ENCODE measurements around the gene TRAIP.
"Not testable (repeated sequence)": the region's sequence is repeated elsewhere in the genome, so short reads cannot be mapped to it uniquely, and the experiment has no call there.

The TRAIP gene

DNA sequence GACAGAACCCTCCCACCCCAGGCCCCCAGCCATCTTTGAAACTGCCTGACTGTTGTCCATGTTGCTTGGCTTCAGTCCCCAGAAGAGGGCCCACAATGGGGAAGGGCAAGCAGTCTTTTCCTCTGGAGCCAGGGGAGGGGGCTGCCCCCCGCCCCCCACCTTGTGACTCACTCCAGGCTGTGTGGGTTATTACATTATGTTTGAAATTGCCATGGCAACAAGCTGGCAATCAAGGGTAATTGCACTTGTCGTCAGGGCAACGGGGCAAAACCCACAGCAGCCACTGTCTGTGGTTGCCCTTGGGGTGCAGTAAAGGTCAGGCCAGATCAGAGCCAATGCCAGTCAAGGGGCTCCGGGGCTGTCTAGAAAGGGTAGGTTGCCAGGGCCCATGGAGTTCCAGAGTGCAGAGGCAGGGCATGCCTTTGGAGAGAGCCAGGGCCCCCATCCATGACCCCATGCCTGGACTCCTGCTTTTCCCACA, 16.5 kb upstream of the TRAIP start:
- no peak for DNase-seq

DNA sequence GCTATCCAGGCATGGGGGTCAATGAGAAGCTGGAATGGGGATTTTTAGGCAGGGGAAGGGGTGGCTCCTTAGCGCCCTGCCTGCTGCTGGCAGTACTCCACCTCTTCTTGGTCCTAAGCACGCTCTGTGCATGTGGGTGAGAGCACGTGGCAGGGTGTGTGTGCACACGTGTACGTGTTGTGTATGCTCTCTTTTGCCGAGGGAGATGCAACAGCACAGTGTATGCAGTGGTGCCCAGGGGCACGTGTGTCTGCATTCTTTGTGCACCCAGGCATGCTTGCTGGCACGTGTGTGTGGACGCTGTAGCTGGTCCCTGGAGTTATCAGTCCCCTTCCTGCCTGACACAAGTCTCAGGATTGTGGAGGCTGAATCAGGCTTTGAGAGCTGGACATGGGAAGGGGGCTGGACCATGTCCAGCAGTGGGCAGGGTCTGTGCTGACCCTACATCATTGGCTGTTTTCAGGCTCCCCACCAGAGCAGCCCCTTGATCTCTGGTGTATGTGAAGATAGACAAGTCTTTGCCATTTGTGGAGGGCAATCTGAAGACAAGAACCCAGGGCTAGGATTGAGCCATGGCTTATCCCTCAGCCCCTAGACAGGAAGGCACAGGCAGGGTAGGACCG, 15.3 kb upstream of the TRAIP start:
- no peak for DNase-seq

DNA sequence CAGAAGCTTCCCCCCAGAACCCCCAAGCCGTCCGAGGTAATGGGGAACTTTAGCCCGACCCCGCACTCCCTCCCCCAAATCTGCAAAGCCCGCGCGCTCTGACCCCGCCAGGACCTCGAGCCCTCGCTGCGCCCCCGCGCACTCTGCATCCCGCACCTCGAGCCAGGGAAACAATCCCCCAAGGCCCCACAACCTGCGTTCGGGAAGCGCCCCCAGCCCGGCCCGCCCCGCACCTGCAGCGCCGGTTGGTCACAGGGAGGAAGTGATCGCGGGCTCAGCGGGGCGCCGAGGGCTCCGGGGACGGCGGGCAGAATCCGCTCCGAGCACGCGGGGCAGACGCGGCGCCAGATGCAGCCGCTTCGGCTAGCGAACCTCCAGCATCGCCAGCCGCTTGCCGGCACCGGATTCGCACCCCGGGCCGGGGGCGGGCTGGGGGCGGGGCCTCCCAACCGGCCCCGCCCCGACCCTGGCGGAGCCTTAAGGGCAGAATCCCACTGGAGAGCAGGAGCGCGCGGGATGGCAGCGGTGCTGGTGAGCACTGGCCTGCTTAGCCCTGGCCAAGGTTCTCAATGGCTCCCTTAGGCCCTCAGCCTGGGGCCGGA, 13.3 kb upstream of the TRAIP start, which contains the start of gene CAMKV:
Gene CAMKV, minus strand, starts transcription at position 382 of the 602 bp plus-strand sequence. CDS start 7,518 bp downstream, outside the sequence.
- no peak for DNase-seq

DNA sequence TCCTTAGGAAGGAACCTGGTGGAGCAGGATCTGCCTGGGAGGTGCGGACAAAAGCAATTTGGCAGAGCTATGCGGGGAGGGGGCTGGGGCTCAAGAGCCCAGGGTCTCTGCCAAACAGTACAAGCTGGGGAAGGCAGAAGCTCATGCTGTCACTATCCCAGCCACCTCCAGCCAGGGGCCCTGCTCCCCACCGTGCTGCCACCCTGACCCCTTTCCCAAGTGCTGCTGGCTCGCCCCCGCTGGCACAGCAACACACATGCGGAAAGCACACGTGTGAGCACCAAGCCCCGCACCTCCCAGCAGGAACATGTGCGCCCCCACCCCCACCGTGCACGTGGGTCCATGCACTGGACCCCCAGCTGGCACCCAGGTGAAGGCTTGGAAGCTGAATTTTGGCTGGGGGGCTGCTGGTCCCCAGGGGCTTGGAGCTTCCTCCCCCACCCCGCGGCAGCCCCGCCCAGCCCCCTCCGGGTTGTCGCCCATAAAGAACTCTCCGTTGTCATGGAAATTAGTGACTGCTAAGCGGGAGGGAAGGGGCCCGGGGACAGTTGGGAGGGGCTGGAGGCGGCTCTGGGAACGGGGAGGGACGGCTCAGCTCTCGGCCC, 12.6 kb upstream of the TRAIP start:
- peak; percentile 2 for DNase-seq

DNA sequence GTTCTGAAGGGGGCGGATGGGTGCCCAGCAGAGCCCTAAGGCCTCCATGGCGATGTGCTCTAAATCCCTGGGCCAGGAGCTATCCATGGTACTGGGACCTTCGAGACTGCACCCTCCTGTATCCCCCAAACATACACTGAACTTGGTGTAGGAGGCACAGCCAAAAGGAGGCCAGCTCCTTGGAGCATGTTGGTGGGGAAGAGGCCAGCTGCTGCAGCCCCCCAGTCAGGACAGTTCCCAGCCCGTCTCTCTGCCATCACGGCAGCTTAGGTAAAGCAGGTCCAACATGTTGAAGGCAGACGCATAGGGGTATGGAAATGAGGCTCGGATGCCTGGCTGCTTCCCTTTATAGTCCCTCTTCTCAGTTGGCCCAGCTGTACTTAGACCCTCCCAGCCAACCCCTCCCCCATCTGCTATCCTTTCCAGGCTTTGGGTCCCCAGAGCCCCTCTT, 11.5 kb upstream of the TRAIP start:
- no peak for DNase-seq

DNA sequence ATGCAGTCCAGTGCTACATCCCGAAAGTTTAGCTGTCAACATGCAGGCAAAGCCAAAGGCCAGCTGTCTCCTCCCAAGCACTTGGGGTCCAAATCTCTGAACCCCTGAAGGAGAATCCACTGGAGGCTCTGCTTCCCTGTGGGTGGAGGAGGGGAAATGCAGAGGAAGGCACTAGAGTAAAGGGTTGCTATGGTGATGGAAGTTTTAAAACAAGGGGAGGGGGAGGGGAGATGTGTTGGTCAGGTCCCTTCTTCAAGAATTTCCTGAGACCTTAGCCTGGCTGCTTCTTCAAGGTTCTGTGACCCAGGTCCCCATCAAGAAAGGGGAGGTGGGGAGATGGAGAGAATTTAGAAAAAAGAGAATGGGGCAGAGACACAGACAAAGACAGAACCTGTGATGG, 11.0 kb upstream of the TRAIP start:
- no peak for DNase-seq

DNA sequence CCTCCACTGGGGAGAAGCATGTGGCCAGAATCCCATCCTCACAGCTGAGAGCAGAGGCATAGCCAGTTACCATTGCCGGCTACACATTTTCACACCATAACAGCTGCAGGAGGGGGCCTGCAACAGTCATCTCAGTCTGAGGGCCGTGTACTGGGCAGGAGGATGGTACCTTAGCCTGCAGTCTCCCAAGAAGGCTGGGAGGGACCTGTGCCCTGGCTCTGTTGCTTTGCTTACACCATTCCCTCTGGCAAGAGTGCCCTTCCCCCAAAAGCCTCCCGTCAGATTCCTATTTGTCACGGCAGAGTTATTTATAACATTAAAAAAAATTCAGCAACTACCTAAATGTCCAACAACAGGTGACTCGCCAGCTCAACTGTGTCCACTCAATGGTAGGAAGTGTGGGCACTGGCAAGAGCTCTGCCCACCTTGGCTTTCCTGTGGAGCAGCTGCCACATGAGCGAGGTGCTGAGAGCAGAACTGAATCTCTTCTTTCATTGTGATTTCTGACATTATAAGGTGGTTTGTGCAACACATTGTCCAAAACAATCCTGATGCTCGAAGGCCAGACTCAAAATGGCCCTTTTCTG, 8.9 kb upstream of the TRAIP start:
- DNase-seq: no peak

DNA sequence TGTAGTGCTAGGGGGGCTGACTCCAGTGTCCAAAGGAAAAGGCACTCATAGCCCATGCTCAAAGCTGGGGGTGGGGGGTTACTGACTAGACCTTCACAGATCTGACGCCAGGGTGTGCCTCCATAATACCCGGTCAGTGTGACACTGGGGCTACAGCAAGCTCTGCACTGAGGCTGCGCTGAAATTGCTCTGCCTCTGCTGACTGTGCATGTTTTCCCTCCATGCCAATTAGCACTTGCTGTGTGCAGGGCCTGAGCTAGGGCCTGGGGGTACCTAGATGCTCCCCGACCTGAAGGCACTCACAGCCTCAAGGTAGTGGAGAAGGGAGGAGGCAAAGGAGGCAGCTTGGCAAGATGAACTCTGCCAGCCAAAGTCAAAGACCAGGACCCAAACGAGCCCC, 8.1 kb upstream of the TRAIP start:
- no peak for DNase-seq

DNA sequence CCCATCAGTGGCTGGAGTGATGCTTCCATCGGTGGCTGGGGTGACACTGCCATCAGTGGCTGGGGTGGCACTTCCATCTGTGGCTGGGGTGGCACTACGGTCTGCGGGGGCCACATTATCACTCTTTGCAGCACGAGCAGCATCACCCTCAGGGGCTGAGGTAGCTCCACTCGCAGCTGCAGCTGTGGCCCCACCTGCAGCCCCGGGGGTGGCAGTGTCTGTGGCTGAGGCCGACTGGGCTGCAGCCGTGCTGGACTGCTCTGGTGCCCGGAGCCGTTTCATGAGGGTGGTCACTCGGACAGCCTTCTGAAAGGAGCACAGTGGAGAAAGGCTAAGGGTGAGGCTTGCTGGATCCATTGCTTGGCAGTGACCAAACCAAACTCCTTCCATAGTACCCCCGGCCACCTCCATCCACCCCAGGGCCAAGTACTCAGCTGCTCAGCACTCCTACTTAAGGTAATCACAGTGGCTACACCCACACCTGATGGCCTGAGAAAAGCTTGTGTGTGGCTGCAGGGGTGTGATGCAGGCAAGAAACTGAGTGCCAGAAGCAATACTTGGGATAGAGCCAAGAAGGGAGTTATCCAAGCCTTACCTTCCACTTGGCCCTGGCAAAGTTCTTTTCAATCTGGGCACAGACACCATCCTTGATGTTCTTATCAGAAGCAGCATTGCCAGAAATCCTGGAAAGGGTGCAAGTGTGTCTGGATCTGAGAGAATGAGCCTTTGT, 3.4 kb upstream of the TRAIP start:
- no peak for DNase-seq

DNA sequence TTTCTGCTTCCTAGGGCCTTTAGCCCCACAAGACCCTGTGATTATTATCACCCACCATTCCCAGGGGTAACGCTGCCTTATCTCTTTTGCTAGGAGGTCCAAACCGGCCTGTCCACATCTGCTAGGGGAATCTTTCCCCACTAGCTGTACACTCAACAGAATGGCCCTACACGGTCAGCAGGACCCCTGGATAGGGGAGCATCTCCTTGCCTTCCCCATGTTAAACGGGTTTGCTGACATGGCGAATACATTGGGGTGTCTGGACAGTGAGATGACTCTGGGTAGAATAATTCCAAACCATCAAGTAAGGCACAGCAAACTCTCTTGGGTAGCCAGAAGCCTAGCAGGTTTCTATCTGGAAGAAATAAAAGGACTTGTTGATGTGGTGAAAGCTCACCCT, 702 bp downstream of the TRAIP start:
- no peak for DNase-seq

DNA sequence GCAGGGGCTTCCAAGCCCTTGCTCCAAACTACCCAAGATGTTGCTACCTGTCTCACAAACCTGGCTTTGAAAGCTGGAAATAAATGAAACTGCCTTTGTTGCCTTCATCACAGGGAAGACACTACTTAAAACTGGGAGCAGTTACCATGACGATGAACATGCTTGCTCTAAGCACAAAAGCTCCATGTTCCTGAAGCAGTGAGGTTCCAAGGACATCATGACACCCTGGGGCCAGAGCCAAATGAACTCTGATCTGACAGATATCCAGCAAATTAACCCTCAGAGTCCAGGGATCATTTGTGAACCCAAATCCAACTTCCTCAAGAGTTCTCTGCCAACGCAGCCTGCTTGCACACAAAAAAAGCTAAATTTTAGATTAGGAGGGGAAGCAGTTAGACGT, 10.7 kb downstream of the TRAIP start:
- no peak for DNase-seq

DNA sequence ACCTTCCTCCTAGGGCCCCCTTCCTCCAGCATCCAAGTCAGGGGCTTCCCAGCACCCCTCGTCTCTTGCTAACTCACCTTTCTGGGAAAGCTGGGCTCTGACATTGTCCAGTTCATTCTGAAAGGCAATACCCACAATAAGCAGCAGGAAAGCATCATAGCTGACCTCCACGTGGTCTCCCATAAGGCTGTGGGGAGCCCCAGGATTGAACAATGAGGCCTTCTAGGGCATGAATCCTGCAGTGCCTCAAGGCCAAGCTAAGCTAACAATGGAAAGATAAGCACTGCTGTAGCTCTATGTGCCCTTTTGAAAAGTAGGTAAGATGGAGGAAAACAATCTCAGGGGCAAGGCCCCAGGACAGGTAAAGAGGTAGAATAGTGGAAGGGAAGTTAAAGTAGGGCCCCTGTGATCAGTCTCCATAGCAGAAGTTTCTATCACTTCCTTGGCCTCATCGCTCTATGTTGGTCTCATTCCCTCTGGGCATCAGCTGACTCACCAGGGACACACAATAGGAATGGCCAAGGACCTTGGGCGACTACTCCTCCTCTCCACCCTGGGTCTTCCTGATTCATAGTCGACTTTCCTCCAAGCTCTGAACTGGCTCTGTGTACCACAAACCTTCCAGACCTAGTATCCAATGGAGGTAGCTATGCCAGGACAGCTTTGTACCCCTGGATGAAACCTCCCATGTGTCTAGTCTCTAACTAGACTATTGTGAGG, 11.7 kb downstream of the TRAIP start:
- DNase-seq: no peak

DNA sequence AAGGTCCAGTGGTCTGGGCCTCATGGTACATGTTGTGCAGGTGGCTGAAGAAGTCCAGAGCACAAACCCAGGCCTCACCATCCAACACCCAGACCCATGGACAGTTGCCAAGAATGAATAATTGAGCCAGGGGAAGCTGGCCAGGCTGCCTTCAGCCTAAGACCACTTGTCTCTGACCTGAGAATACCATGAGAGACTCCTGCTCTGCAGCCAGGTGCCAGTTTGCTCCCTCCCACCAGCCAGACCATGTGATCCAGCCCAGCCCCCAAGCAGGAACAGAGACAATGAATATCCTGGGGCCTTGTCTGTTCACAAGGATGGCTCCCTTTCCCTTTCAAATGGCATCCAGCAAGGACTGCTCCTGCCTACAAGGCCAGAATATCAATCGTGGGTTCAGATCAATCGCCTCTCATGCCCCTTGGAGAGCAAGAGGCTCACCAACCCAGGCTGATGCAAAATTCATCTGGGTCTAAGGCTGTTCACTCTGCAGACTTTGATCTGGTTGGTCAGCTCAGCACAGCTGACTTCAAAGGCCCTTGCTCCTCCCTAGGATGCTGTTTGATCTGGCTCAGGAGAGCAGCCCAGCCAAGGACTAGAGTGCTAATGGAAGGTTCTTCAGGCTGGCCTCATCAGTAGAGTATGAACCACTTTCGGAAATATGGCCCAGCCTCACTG, 13.4 kb downstream of the TRAIP start:
- DNase-seq: no peak

DNA sequence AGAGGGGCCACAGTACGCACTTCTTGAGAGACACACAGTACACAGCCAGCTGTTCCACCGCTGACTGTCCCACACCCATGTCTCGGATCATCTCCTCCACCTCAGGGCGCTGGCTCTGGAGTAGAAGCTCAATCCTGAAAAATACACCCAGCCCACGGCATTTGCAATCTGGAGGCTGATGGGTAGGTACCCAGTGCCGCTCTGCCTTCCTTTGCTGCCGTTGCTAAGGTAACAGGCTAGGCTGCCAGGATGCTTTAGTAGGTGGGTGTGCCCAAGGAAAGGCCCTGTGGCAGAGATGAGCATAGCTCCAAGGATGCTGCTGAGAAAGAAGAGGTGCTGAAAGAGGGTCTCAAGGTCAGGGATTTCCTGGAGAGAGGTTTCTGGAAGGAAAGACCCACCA, 14.6 kb downstream of the TRAIP start:
- no peak for DNase-seq

DNA sequence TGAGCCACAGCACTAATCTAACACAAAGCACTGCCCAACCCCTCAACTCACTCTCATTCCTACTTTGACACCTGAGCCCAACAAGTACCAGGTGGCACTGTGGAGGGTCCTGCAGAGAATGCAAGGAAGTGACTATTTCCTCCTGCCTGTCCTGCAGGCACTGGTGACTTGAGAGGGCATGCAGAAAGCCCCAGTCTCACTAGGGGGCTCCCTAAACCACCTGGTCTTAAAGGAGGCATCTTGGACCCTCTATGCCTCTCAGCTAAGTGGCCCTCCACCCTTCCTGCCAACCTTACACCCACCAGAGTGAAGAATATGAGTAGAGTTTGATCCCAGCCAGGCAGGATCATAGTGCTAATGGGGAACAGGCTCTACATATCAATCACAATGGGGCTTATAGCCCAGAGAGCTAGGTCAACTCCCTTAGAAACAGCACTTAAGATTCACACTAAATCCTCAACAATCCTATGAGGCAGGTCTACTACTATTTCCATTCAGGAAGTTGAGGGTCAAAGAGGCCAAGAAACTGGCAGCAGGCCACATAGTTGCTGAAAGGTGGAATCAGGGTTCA, 15.2 kb downstream of the TRAIP start:
- DNase-seq: no peak

DNA sequence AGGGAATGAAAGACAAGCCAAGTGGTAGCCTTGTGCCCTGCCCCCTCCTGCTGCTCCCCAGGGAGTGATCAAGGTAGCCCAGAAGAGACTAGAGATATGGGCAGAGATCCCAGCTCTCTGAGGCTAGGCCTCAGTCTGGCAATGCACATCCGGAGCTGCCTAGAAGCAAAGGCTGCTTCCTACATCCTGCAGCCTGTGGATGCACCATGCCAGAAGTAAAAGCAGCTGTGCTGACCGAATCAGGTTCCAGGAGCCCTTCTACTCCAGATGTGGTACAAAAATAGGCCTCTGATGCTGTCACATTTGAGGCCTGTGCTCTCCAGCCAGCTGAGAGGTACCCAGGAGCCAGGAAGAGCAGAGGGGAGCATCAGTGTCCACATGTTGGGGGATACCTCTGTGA, 16.0 kb downstream of the TRAIP start:
- DNase-seq: no peak

DNA sequence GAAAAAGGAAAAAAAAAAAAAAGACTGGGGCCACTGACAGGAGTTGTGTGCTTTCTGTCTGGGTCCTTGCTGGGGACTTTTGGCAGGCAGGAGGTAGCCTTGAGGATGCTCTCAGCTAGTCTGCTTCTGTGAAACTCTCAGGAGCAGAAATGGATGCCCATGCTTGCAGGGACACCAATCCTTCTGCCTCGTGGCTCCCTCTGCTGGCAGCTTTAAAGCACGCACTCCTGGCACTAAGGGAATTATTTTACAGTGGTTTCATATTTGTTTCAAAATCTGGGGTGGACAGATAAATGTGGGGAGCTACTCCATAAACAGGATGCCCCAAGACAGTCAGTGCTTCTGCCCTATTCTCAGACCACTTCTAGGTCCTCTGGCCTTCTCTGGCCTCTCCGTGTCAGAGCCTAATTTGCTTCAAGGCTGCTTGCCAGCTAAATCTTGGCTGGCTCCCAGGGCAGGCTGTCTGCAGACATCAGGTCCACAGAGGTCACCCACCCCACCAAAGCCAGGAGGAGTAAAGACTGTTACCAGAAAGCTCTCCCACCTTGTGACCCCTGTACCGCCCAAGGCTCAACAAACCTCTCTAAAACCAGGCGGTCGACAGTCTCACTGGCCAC, 17.1 kb downstream of the TRAIP start:
- DNase-seq: peak; percentile 10

DNA sequence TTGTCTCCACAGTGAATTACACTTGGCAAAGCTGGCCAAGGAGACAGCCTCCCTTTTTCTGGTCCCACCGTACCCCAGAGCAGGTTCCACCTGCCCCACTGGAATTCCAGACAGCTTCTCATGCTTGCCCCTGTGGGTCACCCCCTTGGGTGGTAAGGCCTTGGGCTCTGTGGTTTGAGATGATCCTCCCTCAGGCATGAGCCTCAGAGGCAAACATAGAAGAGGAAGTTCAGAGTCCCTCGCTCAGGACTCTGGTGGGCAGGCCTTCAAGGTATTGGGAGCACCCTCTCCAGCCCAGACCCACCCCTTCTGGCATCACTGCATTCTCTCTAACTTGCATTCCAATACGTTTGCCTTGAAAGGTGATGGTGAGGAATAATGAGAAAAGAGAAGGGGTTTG, 25.0 kb downstream of the TRAIP start:
- no peak for DNase-seq

DNA sequence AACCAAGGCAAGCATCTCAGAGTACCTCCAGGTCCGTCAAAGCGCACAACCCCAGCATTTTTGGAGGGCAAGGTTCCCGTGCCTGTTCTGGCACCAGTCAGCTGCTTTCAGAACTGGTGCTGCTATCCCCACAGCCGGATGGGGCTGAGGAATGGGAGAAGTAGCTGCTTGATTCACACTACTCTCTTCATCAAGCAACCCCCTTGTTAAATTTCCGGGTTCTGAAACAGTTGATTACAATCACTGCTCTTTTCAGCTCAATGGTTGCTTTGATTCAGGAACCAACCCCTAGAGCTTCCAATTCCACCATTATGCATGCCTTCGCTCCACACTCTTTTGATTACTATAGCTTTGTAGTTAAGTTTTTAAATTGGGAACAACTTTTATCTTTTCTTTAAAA, 30.3 kb downstream of the TRAIP start:
- DNase-seq: no peak

DNA sequence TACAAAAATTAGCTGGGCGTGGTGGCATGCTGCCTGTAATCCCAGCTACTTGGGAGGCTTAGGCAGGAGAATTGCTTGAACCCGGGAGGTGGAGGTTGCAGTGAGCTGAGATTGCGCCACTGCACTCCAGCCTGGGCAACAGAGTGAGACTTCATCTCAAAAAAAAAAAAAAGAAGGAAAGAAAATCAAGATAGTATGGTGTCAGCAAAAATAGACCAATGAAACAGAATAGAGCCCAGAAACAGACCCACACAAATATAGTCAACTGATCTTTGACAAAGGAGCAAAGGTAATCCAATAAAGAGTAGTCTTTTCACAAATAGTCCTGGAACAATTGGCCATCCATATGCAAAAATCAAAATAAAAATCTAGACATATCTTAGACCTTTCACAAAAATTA, 33.2 kb downstream of the TRAIP start:
- not testable (repeated sequence) for DNase-seq

DNA sequence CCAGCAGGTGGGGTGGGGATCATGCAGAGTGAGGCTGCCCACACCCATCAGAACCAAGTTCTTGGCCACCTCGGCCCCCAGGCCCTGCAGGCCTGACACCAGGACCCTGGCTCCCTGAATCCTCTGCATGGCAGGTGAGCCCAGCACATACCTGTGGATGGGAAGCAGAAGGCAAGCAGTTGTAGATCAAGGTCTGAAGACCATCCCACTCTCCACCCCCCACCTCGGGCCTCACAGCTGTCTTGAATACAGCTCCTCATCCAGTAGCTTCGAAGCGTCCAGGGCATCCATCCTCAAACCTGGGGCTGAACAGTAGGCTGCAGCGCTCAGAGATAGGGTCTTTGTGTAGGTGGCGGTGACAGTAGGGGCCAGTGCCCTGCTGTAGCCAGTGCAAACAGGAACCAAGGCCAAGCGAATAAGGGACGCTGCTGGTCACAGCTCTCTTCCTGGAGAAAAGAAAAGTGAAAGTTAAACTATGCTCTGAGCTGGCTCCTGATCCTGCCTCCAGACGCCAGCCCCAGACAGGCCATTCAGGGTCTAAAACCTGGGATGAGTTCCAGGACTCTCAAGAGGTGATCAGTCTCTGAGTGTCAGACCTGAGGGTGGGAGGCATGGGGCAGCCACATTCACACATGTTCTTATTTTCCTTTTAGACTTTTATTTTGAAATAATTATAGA, 42.7 kb downstream of the TRAIP start, which contains the start of gene UBA7:
Gene UBA7, minus strand, starts transcription at position 457 of the 678 bp plus-strand sequence. Its CDS starts 166 bp downstream, at position 291.
- DNase-seq: peak; percentile 11

Measured in NCI-H446 treated with DMSO at 0.1 percent for 48 hours (cell line).